ENCODE data around the gene ELMO2. TPM values are rescaled to one million over a fixed set of nuclear protein-coding genes. Genes with fewer than 3 reads are reported as not detected.

Gene ELMO2
- total and polyA plus RNA-seq, 2 of the 4 experiments (the other 2 are of a cell fraction) = 29.2 to 52.7 TPM

DNA sequence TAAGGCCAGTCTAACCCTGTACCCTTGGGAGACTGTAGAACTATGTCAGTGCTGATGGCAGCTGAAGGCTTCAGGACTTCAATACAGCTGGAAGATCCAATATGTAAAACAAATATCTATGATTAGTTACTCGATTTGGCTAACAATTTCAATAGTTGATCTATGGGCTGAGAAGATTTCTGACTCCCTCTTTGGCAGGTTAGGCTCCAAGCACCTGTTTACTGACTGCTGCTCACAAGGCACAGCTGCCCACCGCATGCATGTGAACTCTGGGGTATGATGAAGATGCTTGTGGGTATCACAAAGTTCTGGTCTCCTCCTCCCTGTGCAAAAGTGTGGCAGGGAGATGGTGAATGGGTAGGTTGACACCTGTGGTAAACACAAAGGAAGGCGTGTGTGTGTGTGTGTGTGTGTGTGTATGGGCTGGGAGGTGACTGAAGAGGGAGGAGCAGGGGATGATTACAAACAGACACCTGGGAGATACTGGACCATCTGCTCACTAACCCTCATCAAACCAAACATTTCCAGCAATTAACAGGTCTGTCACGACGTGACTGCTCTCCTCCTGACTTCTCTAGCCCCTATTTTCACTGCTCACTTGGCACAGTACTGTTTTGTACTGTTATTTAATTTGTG lies 18.1 kb downstream of the ELMO2 start:
- H3K79me1 ChIP-seq (ENCODE audit: low read depth in 1 of 2, low read length in 2 of 2) = peaks cover 0 to under 1% of the 10 kb centered on the region in 2 experiments; a peak in 3 of 4 replicates
- H3K27ac ChIP-seq (ENCODE audit: insufficient read depth, low read length) = no peak overlapping the region
- CTCF ChIA-PET = no interaction called here
- H2BK15ac ChIP-seq (ENCODE audit: low read depth, low read length) = no peak overlapping the region
- no peak overlapping the region for H4K91ac ChIP-seq (ENCODE audit: insufficient read depth, low read depth, low read length)
- H3K4me1 ChIP-seq (ENCODE audit: control insufficient read depth, insufficient read depth, low read length) = no peaks in the 10 kb centered on the region
- no peaks in the 10 kb centered on the region for H4K20me1 ChIP-seq (ENCODE audit: insufficient read depth, low read length)
- no peak overlapping the region for H2AFZ ChIP-seq (replicated peaks; ENCODE audit: low read length, poor library complexity)
- H2BK120ac ChIP-seq (ENCODE audit: low read depth, low read length) = no peak overlapping the region
- POLR2A ChIA-PET (ENCODE audit: unreplicated experiment) = no interaction called here
- no peak overlapping the region for H3K9ac ChIP-seq (ENCODE audit: low read depth, low read length)
- H3K23ac ChIP-seq (ENCODE audit: low read depth, low read length) = no peak overlapping the region
- H4K5ac ChIP-seq (ENCODE audit: low read depth, low read length) = no peak overlapping the region
- no peak overlapping the region for H2BK20ac ChIP-seq (ENCODE audit: low read depth, low read length)
- DNase-seq (no peak), ATAC-seq (ENCODE audit: low read depth) (no peak)
- no peak overlapping the region for H2BK5ac ChIP-seq (ENCODE audit: low read depth, low read length, poor library complexity, severe bottlenecking)
- no peaks in the 10 kb centered on the region for H3K9me3 ChIP-seq (ENCODE audit: control insufficient read depth, insufficient read depth, low read length)
- intact Hi-C loops (cut with micrococcal nuclease) = no loop called here
- BruUV-seq (replicated peaks) = no TSS peak
- dilution Hi-C loops (cut with HindIII; ENCODE audit: low sequenced_read_pairs, unreplicated experiment) = no loop called here
- H3K27me3 ChIP-seq (ENCODE audit: control insufficient read depth, insufficient read depth, low read length) = no peaks in the 10 kb centered on the region
- H3K18ac ChIP-seq (ENCODE audit: low read depth, low read length) = no peak overlapping the region
- no peaks in the 10 kb centered on the region for H3K9me1 ChIP-seq (ENCODE audit: insufficient read depth, low read length)
- no peak overlapping the region for H4K8ac ChIP-seq (ENCODE audit: low read depth in 2 of 2, low read length in 2 of 2)
- no peak overlapping the region for H3K14ac ChIP-seq (replicated peaks; ENCODE audit: low read depth, low read length)
- H2AK9ac ChIP-seq (replicated peaks; ENCODE audit: low read depth, low read length, poor library complexity) = no peak overlapping the region
- no CpG with 5 or more reads among the region's 5 CpGs for WGBS, 2 experiments (ENCODE audit: extremely low coverage in 2 of 2, insufficient read length in 1 of 2)
- TF ChIP-seq RCOR1 (IDR thresholded peaks at IDR 0.05; ENCODE audit: insufficient replicate concordance, low read length) (no peak), CHD1 (IDR thresholded peaks at IDR 0.05; ENCODE audit: low read depth, low read length) (no peak), SMC3 (IDR thresholded peaks at IDR 0.05; ENCODE audit: low read depth, low read length) (no peak), FOS (IDR thresholded peaks at IDR 0.05; ENCODE audit: low read depth, low read length) (no peak), BHLHE40 (IDR thresholded peaks at IDR 0.05; ENCODE audit: low read depth, low read length) (no peak), MAZ (IDR thresholded peaks at IDR 0.05; ENCODE audit: borderline replicate concordance, low read depth, low read length) (no peak), RAD21 (IDR thresholded peaks at IDR 0.05; ENCODE audit: low read length) (no peak), MAFK (IDR thresholded peaks at IDR 0.05; ENCODE audit: low read depth, low read length) (no peak), MXI1 (IDR thresholded peaks at IDR 0.05; ENCODE audit: borderline replicate concordance, low read depth, low read length) (no peak)
- TF ChIP-seq, protein P1, sequence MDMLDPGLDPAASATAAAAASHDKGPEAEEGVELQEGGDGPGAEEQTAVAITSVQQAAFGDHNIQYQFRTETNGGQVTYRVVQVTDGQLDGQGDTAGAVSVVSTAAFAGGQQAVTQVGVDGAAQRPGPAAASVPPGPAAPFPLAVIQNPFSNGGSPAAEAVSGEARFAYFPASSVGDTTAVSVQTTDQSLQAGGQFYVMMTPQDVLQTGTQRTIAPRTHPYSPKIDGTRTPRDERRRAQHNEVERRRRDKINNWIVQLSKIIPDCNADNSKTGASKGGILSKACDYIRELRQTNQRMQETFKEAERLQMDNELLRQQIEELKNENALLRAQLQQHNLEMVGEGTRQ (IDR thresholded peaks at IDR 0.05; ENCODE audit: low read depth, low read length) = no peak
- H3K36me3 ChIP-seq (ENCODE audit: control insufficient read depth, insufficient read depth, low read length) = peaks cover 60% of the 10 kb centered on the region
- no peak overlapping the region for H3K4me3 ChIP-seq (ENCODE audit: insufficient read depth, low read depth, low read length)
- in situ Hi-C loops (cut with MboI; ENCODE audit: low sequenced_read_pairs) = no loop called here
- no peak overlapping the region for H3K4me2 ChIP-seq (ENCODE audit: low read depth, low read length)
- no peak overlapping the region for H2AK5ac ChIP-seq (ENCODE audit: low read depth, low read length)
- no peak overlapping the region for H3K56ac ChIP-seq (ENCODE audit: extremely low read depth, insufficient read depth, low read length)
- no peak overlapping the region for H3K4ac ChIP-seq (ENCODE audit: low read depth, low read length)
